NCI-H2107 treated with DMSO at 0.1 percent for 48 hours (cell line): ENCODE measurements around the gene POU2AF3.
"Not testable (repeated sequence)": the region's sequence is repeated elsewhere in the genome, so short reads cannot be mapped to it uniquely, and the experiment has no call there.

Experiments
- DNase-seq: peaks from one replicate; lab custom pipeline; 2025; ENCODE audit not compliant: unreplicated experiment; lab: John Stamatoyannopoulos, UW

The POU2AF3 gene

GRCh38 chr11:111300569-111300968, 2.2 kb downstream of the POU2AF3 start:
- DNase-seq = no peak

DNA sequence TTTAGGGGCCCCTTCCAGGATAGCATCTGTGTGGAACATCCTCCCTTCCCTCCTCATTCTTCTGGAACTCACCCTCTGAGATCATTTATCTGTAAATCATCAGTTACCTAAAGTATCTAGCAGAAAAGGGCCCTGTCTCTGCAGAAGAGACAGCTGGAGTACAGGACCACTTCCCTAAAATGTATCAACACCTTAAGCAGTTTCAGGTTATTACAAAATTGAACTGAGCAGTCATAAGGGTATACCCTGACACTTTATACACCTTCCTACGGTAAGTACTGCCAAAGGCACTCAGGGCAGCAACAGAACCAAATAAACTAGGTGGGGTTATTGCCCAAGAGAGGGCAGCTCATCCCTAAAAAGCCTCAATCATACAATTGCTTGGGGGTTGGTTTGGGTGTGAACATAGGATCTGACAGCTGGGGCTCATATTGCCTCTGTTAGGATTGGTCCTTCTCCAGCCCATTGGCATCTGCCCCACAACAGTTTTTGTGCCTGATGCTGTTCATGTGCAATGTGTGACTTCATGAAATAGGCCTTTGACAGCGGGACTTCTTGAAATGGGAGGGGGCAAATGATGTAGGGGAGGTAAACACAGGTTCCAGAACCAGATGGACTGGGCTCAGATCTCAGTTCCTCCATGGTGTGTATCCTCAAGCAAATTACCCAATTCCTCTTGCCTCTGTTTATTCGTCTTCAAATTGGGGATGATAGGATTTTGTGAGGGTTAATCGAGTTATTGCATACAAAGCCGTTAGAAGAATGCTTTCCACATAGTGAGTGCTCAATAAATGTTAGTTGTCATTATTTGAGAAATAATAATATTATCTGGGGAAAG, 2.9 kb downstream of the POU2AF3 start:
- peak; percentile 88 for DNase-seq

DNA sequence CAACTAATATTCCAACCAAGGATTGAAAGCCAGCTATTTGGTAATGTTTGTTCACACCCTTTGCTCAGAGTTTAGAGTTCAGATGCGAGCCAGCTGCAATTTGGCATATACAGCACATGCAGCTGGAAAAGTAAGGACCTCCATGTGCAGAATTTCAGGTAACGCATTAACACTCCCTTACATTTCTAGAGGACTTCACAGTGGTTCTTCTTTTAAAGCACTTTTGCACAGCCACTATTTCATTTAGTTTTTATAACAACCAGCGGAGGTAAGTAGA, 3.4 kb downstream of the POU2AF3 start:
- no peak for DNase-seq

- DNase-seq = peak; percentile 57
Measured at GRCh38 chr11:111302298-111302697, 4.0 kb downstream of the POU2AF3 start.

GRCh38 chr11:111303461-111303860, 5.1 kb downstream of the POU2AF3 start:
- DNase-seq = peak; percentile 92

DNA sequence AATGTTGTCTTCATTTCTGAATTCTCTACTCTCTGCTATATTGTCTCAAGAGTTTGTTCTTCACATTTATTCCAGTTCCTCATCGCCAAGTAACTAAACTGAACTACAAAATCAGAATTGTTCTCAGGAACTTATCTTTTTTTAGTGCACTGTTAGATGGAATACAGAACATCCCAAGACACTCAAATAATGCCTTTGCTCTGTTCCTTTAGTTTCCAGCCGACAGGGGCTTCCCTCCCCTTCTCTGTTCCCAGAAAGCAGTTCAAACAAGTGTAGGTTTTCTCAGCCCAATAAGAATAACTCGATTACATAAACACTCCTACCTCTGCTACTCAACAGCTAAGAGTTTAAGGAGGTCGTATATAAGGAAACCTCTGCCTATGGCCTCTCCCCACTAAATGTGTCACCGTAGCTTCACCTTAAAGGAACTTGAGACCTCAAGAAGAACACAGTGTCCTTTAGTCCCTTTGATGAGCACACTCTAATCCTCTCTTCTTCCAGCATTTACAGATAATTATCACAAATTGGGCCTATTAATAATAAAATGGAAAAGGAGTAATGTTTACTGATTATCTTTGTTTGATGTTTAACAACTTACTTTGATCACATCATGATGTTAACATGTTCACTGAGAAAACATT, 6.9 kb downstream of the POU2AF3 start:
- no peak for DNase-seq

DNA sequence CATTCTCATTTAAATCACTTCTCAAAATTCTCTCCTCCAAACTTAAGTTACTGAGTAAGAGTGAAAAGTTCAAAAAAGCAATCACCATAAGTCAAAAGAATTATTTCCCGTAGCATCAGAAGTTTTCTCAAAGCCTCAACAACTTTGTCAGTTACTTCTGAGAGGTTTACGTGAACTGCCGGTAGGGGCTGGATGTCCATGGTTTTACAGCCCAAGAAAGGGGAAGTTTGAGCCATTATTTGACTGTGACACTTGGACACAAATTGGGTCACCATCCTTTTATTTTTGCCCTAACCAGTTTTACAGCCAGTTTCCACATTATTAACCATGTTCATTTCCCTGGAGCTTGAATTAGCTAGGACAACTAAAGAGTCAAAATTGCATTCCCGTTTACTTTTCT, 7.5 kb downstream of the POU2AF3 start:
- no peak for DNase-seq

GRCh38 chr11:111306321-111306720, 8.0 kb downstream of the POU2AF3 start:
- no peak for DNase-seq

DNA sequence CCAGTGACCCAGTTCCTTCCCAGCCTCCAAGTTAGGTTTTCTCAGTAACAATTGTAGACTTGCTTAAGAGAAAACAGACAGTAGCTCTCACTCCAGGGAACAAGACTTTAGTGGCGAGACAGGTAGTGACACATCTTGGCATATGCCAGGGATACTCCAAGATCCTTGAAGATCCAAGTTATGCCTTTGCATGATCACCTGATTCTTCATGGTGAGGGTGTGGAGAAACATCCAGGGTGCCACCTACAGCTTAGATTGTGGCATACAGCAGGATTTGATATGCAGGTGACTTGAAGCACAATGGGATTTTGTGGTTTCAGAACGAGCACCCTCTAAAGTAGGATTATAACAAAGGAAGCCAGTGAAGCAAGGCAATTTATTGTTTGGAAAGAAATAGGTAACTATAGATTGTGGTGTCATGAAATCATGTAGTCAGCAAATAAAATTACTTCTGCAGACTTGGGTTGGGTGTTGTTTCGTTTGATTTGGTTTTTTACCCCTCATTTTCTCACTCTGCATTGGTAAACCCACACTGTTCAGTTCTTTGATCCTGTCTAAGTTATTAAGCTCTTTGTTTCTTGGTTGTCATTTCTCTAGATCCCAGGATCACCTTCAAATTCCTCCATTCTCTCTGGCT, 9.2 kb downstream of the POU2AF3 start:
- DNase-seq = peak; percentile 95

DNA sequence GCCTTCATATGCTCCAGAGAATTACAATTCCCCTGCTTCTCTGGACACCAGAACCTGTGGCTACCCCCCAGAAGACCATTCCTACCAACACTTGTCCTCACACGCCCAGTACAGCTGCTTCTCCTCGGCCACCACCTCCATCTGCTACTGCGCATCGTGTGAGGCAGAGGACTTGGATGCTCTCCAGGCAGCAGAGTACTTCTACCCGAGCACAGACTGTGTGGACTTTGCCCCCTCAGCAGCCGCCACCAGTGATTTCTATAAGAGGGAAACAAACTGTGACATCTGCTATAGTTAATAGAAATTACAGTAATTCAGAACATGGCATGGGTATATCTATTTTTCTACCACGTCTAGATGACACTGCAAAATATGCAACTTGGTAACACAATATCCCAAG, 9.8 kb downstream of the POU2AF3 start:
- DNase-seq = peak; percentile 89

- DNase-seq = peak; percentile 44
Measured at GRCh38 chr11:111309215-111309915, 11.0 kb downstream of the POU2AF3 start.

- peak; percentile 98 for DNase-seq
Measured at GRCh38 chr11:111310088-111310487, 11.7 kb downstream of the POU2AF3 start.

DNA sequence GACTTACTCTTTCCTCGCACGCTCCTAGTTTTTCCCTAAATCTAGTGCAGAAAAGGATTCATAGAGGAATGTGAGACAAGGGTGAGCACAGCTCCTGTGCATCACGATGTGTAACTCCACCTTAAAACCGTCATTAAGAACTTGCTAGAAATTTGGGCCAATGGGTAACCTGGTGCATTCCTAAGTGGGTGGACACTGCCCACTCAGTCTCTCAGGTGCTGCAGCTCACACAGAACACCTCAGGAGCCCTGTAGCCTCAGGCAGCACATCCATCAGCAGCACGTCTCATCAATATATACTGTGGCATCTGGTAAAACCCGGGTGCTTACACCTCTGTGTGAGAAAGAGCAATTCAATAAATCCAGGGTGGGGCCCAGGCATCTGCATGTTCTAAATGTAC, 12.4 kb downstream of the POU2AF3 start:
- peak; percentile 76 for DNase-seq

GRCh38 chr11:111312076-111312475, 13.7 kb downstream of the POU2AF3 start:
- DNase-seq = no peak

GRCh38 chr11:111319296-111319695, 20.9 kb downstream of the POU2AF3 start:
- DNase-seq = no peak

DNA sequence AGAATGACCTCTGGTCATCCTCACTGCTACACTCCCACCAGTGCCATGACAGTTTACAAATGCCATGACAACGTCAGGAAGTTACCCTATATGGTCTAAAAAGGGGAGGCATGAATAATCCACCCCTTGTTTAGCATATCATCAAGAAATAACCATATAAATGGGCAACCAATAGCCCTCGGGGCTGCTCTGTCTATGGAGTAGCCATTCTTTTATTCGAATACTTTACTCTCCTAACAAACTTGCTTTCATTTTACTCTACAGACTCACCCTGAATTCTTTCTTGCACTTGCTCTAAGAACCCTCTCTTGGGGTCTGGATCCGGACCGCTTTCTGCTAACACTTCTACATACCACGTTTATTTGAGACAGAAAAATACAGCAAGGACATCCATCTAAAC, 21.9 kb downstream of the POU2AF3 start:
- DNase-seq = not testable (repeated sequence)

DNA sequence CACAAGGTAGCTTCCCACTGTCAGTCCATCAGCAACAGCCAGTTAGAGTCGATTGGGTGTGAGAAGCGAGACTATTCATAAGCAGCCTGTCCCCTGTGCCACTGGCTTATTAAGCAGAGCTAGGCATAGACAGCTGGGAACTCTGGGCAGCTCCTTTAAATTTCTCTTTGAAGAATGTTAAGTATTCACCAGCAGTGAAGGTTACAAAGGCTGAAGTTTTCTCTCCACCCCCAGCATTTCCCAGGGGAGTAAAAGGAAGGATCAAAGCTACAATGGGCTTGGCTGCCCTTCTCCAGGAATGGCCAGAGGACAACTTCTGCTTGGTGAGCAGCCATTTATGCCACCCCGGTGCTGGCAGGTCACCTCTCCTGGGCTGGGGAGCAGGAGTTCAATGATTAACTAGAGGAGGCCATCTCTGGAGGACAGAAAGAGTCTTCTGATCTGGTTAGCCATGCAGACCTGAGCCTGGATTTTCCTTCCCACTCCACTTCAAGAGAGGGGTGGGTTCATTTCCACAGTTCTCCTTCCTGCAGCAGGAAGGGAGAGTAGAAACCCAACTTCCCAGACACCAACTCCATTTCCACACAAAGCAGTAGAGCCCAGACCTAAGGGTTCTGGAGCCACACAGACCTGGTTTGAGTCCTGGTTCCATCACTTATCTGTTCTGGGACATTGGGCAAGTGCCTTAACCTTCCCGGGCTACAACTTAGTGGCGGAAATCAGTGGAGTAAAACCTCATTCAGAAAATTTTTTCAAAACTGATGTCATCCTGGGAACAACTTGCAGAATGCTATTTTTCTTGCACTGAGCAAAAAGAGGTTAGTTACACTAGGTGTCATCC, 22.6 kb downstream of the POU2AF3 start:
- DNase-seq = no peak

DNA sequence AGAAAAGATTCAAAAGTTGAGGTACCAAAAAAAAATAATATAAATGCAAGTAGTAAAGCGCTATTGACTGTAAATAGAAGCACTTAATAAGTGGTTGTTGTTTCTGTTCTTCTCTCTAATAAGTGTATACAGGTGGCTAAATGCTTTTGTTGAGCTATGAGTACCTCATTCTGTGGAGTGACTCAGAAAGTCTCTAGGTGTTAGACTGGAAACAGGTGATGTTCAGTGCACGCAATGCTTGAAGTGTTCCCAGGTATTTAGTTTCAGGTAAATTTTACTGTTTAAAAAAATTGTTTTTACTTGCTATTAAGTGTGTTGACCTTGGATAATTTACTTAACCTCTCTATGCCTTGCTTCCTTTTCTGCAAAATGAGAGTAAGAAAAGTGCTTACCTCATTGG, 24.2 kb downstream of the POU2AF3 start:
- DNase-seq = peak; percentile 33

DNA sequence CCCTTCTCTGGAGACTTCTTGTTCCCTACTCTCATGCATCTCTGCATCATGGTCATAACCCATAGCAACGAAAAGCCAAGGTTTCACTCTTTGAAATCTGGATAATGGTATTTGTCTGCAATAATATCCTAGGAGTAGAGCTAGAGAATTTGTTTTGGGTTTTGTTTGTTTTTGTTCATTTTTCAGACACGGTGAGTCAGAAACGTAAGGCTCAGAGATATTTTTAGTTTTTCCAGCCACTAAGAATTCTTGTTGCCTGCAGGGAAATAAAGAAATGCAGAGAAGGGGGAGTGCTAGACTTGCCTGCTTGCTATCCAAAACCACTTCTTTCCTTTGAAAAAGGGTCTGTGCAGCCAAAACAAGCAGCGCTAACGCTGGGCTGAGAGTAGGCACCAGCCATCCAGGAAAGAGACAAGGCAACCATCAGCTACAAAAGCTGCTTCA, 26.0 kb downstream of the POU2AF3 start:
- DNase-seq = no peak

DNA sequence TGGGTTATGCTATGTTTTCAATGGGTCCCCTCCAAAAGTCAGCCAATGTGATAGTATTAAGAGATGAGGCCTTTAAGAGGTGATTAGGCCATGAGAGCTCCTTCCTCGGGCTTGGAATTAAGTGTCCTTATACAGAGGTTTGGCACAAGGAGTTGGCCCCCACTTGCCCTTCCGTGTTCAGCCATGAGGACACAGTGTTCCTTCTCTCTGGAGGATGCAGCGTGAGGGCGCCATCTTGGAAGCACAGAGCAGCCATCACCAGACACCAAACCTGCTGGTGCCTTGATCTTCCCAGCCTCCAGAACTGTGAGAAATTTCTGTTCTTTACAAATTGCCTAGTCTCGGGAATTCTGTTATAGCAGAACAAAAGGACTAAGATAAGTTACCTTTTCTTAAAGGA, 26.9 kb downstream of the POU2AF3 start:
- DNase-seq = no peak

DNA sequence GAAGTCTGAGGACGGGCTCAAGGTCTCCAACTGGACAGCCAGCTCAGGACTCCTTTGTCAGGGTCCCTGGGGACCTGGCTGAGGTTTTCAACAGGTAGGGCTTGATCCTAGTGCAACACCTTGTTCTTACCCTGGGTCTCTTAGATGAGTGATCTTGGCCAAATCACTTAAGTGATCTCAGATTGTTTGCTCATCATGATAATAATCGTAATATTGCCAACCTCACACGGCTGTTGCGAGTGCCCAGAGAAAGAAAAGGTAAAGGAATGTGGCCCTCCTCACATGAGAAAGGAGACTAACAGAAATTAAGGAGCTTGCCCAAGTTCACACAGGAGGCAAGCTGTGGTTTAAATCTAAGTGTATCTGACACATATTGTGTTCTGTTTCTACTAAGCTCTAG, 28.5 kb downstream of the POU2AF3 start:
- DNase-seq = no peak
